Erythroblast (primary cell): Measurements from ENCODE around the gene EGFR.

ENCODE experiments used
- GATA1 ChIP-seq: IDR thresholded peaks from 2 replicates; pipeline ENCODE4 v1.6.1; 2011; ENCODE audit warnings: low read depth, mild to moderate bottlenecking, control low read depth, low read length, moderate library complexity
- POLR2A ChIP-seq: IDR thresholded peaks from 2 replicates; pipeline ENCODE4 v1.6.1; 2011; ENCODE audit warnings: mild to moderate bottlenecking, low read length

GRCh38 chr7:55052741-55053427 is 34.1 kb downstream of the EGFR start:
- TF ChIP-seq POLR2A, result no peak
- no peak for TF ChIP-seq GATA1
